MM.1S (cell line): ENCODE results near the gene DACT3.

Experiments used
- DNase-seq: peaks from one replicate; pipeline ENCODE4 v3.0.0-alpha.2; 2015
- H2AFZ ChIP-seq: fragments of 300-600 bp; sonication (generic); 2 replicates; pipeline ENCODE4 v1.6.0; 2016; ENCODE audit warnings: antibody characterized with exemption, low read length
- H3F3A ChIP-seq: fragments of 300-600 bp; sonication (generic); 2 replicates; pipeline ENCODE4 v1.6.1; 2016; ENCODE audit warnings: mild to moderate bottlenecking, antibody characterized with exemption, low read length, moderate library complexity, mixed read lengths; ENCODE audit not compliant: insufficient read depth
- H3K27ac ChIP-seq: fragments of 300-600 bp; sonication (generic); 2 replicates; pipeline ENCODE4 v1.5.1; 2016; ENCODE audit warnings: mild to moderate bottlenecking, low read length
- H3K27me3 ChIP-seq: fragments of 300-600 bp; sonication (generic); replicated peaks from 2 replicates; pipeline ENCODE4 v1.6.0; 2016; ENCODE audit warnings: low read length; ENCODE audit not compliant: insufficient read depth
- H3K36me3 ChIP-seq: fragments of 300-600 bp; sonication (generic); replicated peaks from 2 replicates; pipeline ENCODE4 v1.6.1; 2016; ENCODE audit warnings: mild to moderate bottlenecking, low read length, mixed read lengths; ENCODE audit not compliant: insufficient read depth
- H3K4me1 ChIP-seq: fragments of 300-600 bp; sonication (generic); 2 replicates; pipeline ENCODE4 v1.6.1; 2016; ENCODE audit warnings: low read length, mixed read lengths
- H3K4me2 ChIP-seq: fragments of 300-600 bp; sonication (generic); 2 replicates; pipeline ENCODE4 v1.6.0; 2016; ENCODE audit warnings: low read depth, low read length
- H3K4me3 ChIP-seq: fragments of 300-600 bp; sonication (generic); 2 replicates; pipeline ENCODE4 v1.5.1; 2016; ENCODE audit warnings: low read length, mixed read lengths
- H3K79me2 ChIP-seq: fragments of 300-600 bp; sonication (generic); 2 replicates; pipeline ENCODE4 v1.6.1; 2016; ENCODE audit warnings: mixed run types, low read length, mixed read lengths
- H3K9ac ChIP-seq: fragments of 300-600 bp; sonication (generic); 2 replicates; pipeline ENCODE4 v1.6.1; 2016; ENCODE audit warnings: low read length, mixed read lengths
- H3K9me2 ChIP-seq: fragments of 300-600 bp; sonication (generic); replicated peaks from 2 replicates; pipeline ENCODE4 v1.6.1; 2016; ENCODE audit warnings: mild to moderate bottlenecking, low read length, mixed read lengths; ENCODE audit not compliant: insufficient read depth
- H3K9me3 ChIP-seq: fragments of 300-600 bp; sonication (generic); replicated peaks from 2 replicates; pipeline ENCODE4 v1.6.1; 2016; ENCODE audit warnings: mild to moderate bottlenecking, low read length, mixed read lengths; ENCODE audit not compliant: insufficient read depth
- H4K20me1 ChIP-seq: fragments of 300-600 bp; sonication (generic); 2 replicates; pipeline ENCODE4 v1.6.1; 2016; ENCODE audit warnings: mild to moderate bottlenecking, low read length, moderate library complexity, mixed read lengths; ENCODE audit not compliant: insufficient read depth
- EZH2 ChIP-seq: fragments of 300-600 bp; sonication (generic); optimal IDR thresholded peaks from 2 replicates; pipeline ENCODE3; 2017; ENCODE audit warnings: low read depth, mild to moderate bottlenecking, antibody characterized with exemption, low read length, mixed read lengths
- EZH2phosphoT487 ChIP-seq: fragments of 300-600 bp; sonication (generic); IDR thresholded peaks from 2 replicates; pipeline ENCODE4 v1.6.1; 2018; ENCODE audit warnings: antibody characterized with exemption, low read length
- TF ChIP-seq, protein P1 (sequence below): fragments of 300-600 bp; sonication (generic); IDR thresholded peaks from 2 replicates; pipeline ENCODE4 v1.5.1; 2016; ENCODE audit warnings: antibody characterized with exemption, low read length, mixed read lengths

DACT3 gene

DNA sequence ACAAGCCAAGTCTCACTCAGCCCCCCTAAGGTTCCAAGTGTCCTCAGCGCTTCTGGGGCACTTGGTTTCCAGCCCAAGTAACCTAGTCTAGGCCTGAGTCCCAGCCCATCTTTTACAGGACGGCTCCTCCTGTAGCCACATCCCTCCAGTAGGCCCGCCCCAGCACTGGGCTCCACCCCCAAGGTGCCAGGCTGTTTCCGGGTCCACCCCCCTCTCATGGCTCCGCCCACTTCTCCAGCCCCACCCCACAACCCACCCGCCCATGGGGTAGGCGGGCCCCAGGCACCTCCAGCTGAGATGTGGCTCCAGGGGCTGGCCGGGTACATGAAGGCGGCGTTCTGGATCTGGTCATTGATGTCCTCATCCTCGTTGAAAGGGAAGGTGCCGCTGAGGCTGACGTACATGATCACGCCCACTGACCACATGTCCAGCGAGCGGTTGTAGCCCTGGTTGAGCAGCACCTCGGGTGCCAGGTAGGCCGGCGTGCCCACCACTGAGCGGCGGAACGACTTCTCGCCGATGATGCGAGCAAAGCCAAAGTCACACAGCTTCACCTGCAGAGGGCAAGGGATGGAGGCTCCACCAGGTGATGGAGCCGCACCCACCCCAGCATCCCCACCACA is 17.2 kb upstream of the DACT3 start:
- Histone ChIP-seq H3K4me1 (no peaks in the 10 kb centered on the region), H3K9ac (no peak overlapping the region), H3K36me3 (peaks cover 20% of the 10 kb centered on the region), H3K27me3 (no peaks in the 10 kb centered on the region), H3F3A (0 out of 2 replicates have a peak, but pooled peaks cover 9% of the 10 kb centered on the region), H3K9me2 (no peaks in the 10 kb centered on the region), H3K4me3 (no peak overlapping the region), H3K27ac (no peak overlapping the region), H2AFZ (no peak overlapping the region), H3K79me2 (peaks cover 24% of the 10 kb centered on the region), H3K9me3 (no peaks in the 10 kb centered on the region), H3K4me2 (no peak overlapping the region), H4K20me1 (peaks cover 10% of the 10 kb centered on the region; the same call in 1 of the 2 replicates)
- TF ChIP-seq, protein P1, sequence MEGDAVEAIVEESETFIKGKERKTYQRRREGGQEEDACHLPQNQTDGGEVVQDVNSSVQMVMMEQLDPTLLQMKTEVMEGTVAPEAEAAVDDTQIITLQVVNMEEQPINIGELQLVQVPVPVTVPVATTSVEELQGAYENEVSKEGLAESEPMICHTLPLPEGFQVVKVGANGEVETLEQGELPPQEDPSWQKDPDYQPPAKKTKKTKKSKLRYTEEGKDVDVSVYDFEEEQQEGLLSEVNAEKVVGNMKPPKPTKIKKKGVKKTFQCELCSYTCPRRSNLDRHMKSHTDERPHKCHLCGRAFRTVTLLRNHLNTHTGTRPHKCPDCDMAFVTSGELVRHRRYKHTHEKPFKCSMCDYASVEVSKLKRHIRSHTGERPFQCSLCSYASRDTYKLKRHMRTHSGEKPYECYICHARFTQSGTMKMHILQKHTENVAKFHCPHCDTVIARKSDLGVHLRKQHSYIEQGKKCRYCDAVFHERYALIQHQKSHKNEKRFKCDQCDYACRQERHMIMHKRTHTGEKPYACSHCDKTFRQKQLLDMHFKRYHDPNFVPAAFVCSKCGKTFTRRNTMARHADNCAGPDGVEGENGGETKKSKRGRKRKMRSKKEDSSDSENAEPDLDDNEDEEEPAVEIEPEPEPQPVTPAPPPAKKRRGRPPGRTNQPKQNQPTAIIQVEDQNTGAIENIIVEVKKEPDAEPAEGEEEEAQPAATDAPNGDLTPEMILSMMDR: no peak
- TF ChIP-seq EZH2phosphoT487 (no peak), EZH2 (no peak)
- DNase-seq: no peak

DNA sequence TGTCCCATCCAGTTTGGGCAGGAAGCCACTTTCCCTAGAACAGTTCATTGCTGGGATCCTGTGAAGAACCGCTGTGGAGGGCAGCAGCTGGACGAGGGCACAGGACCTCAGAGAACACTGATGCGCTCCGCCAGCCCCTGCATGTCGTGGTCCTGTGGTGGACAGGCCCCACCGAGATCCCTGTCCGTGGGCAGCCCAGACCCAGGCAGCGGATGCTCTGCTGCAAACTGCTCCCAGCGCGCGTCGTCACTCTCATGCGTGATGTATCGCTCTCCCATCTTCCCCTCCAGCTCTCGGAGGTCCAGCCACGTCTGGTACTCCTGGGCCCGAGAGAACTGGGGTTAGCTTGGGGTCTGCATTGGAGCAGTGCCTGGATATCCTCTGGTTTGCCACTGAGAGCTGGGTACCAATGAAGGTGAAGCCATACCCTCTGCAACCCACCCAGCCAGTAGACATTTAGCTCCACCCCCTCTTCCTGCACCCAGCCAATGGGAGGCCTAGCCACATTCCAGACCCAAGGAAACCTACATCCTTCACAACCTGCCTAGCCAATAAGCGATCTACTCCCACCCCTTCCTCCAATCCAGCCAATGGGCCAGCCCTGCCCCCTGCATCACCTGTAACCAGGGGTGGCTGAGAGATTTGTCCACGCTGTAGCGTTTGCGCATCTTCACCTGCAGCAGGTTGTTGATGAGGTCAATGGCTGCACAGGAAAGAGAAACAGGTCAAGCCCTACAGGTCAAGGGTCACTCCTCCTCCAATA is 13.6 kb upstream of the DACT3 start:
- Histone ChIP-seq H3K9ac (no peak overlapping the region), H3K4me3 (no peak overlapping the region), H3K27ac (no peak overlapping the region), H2AFZ (no peak overlapping the region), H3K9me2 (no peaks in the 10 kb centered on the region), H3K4me2 (no peak overlapping the region), H3K36me3 (peaks cover 15% of the 10 kb centered on the region), H3K79me2 (peaks cover 19% of the 10 kb centered on the region), H4K20me1 (peaks cover 10% of the 10 kb centered on the region; the same call in 1 of the 2 replicates), H3K27me3 (no peaks in the 10 kb centered on the region), H3K9me3 (no peaks in the 10 kb centered on the region), H3K4me1 (no peaks in the 10 kb centered on the region), H3F3A (0 out of 2 replicates have a peak, but pooled peaks cover 11% of the 10 kb centered on the region)
- TF ChIP-seq, protein P1: no peak
- TF ChIP-seq EZH2 (no peak), EZH2phosphoT487 (no peak)
- DNase-seq: no peak

DNA sequence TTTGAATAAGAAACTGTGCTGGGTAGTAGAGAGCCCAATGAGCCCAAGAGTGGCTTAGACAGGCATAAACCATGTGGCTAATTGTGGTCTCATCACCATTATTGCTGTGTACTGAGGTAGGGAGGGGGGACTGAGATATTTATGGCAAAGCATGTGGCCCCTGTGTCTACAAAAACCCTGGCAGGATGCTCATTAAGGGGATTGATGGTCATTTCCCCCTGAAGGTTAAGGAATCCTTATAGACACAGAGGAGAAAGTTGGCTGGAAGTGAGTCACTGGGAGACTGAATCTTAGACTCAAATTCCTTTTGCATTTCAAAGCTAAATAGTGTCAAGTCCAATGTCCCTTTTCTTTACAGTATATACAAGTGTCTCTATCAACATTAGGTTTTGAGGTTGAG is 9.8 kb upstream of the DACT3 start:
- H3F3A ChIP-seq: 0 out of 2 replicates have a peak, but pooled peaks cover 11% of the 10 kb centered on the region
- H3K79me2 ChIP-seq: no peaks in the 10 kb centered on the region
- H3K4me2 ChIP-seq: no peak overlapping the region
- no peaks in the 10 kb centered on the region for H3K4me1 ChIP-seq
- no peaks in the 10 kb centered on the region for H3K27me3 ChIP-seq
- H3K9me3 ChIP-seq: no peaks in the 10 kb centered on the region
- H2AFZ ChIP-seq: no peak overlapping the region
- H3K9me2 ChIP-seq: no peaks in the 10 kb centered on the region
- no peak overlapping the region for H3K9ac ChIP-seq
- H3K4me3 ChIP-seq: no peak overlapping the region
- DNase-seq: no peak
- H3K27ac ChIP-seq: no peak overlapping the region
- no peaks in the 10 kb centered on the region for H4K20me1 ChIP-seq
- H3K36me3 ChIP-seq: peaks cover 15% of the 10 kb centered on the region
- TF ChIP-seq EZH2 (no peak), EZH2phosphoT487 (no peak)
- TF ChIP-seq, protein P1: no peak
